Ectodermal cell (in vitro differentiated cells): Measurements from ENCODE around the gene RAB31.
"Not testable (repeated sequence)": the region's sequence is repeated elsewhere in the genome, so short reads cannot be mapped to it uniquely, and the experiment has no call there.

Experiments
- H3K27ac ChIP-seq: 2 replicates; pipeline ENCODE4 v1.7.0; 2013; ENCODE audit warnings: mild to moderate bottlenecking, low read depth, low read length; ENCODE audit not compliant: insufficient read depth, poor library complexity, severe bottlenecking
- H3K27me3 ChIP-seq: 2 replicates; pipeline ENCODE4 v1.7.0; 2013; ENCODE audit warnings: mild to moderate bottlenecking, low read length; ENCODE audit not compliant: insufficient read depth, control insufficient read depth, poor library complexity, severe bottlenecking
- H3K36me3 ChIP-seq: one replicate; pipeline ENCODE4 v1.7.0; 2013; ENCODE audit warnings: low read length; ENCODE audit not compliant: control insufficient read depth, insufficient read depth
- H3K4me1 ChIP-seq: one replicate; pipeline ENCODE4 v1.7.0; 2013; ENCODE audit warnings: low read length; ENCODE audit not compliant: control insufficient read depth, insufficient read depth
- H3K4me3 ChIP-seq: 2 replicates; pipeline ENCODE4 v1.7.0; 2013; ENCODE audit warnings: low read depth, low read length, control low read depth; ENCODE audit not compliant: insufficient read depth
- H3K9me3 ChIP-seq: 2 replicates; pipeline ENCODE4 v1.7.0; 2013; ENCODE audit warnings: mild to moderate bottlenecking, low read length, moderate library complexity; ENCODE audit not compliant: control insufficient read depth
- WGBS, 2 experiments: methylation state at CpG; one replicate each; pipeline ENCODE4 v1.1.7; 2013; ENCODE audit warnings: missing lambda C conversion rate in 2 of 2; 5-methylcytosine and 5-hydroxymethylcytosine counted together

RAB31 gene

DNA sequence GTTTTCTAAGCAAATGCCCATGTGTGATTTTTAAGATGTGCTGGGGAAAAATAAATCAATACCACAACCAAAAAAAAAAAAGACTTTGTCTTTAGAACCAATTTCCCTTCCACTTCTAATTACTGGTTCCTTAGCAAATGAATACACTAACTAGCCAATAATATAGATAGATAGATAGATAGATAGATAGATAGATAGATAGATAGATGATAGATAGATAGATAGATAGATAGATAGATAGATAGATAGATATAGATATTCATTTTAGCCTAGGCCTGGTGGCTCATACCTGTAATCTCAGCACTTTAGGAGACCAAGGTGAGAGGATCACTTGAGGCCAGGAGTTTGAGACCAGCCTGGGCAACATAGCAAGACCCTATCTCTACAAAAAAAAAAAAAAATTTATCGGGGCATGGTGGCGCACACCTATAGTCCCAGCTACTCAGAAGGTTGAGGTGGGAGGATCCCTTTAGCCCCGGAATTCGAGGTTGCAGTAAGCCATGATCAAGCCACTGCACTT, 149.4 kb downstream of the RAB31 start:
- not testable (repeated sequence) for H3K9me3 ChIP-seq, H3K4me3 ChIP-seq, H3K4me1 ChIP-seq, H3K36me3 ChIP-seq, H3K27me3 ChIP-seq, H3K27ac ChIP-seq
- WGBS, 2 experiments = 95 to 96% methylated on average over 4 of the region's 4 CpGs

DNA sequence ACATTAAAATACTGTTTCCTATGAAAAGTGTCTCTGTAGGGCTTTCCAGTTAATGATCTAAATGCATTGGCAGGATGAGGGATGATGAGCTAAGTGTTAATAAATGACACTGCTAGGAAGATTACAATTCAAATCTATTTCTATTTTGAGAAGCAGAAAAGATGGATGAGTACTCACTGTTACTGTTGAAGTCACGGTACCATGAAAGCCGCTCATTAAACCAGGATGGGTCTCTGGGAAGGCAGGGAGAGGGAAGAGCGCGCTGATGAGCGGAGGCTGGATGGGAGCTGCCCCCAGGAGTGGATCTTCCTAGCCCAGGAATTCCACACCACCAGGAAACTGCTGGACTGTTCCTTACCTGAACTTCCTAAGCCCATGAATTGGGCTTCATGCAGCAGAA, 150.5 kb downstream of the RAB31 start:
- Histone ChIP-seq H3K36me3 (no peaks in the 10 kb centered on the region), H3K27me3 (no peaks in the 10 kb centered on the region), H3K4me1 (no peaks in the 10 kb centered on the region), H3K27ac (no peak overlapping the region), H3K4me3 (no peak overlapping the region), H3K9me3 (no peaks in the 10 kb centered on the region)
- 92 to 99% methylated on average over 5 of the region's 5 CpGs for WGBS, 2 experiments

DNA sequence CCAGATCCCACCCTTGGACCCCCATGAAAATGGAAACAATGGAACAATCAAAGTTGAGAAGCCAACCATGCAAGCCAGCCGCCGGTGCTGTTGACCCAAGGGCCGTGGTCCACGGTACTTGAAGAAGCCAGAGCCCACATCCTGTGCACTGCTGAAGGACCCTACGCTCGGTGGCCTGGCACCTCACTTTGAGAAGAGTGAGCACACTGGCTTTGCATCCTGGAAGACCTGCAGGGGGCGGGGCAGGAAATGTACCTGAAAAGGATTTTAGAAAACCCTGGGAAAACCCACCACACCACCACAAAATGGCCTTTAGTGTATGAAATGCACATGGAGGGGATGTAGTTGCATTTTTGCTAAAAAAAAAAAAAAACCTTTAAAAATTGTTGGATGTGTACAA, 151.1 kb downstream of the RAB31 start:
- Histone ChIP-seq H3K9me3 (no peaks in the 10 kb centered on the region), H3K27ac (no peak overlapping the region), H3K27me3 (no peaks in the 10 kb centered on the region), H3K4me1 (no peaks in the 10 kb centered on the region), H3K4me3 (no peak overlapping the region), H3K36me3 (no peaks in the 10 kb centered on the region)
- WGBS, 2 experiments = 93% methylated on average over 7 of the region's 7 CpGs

DNA sequence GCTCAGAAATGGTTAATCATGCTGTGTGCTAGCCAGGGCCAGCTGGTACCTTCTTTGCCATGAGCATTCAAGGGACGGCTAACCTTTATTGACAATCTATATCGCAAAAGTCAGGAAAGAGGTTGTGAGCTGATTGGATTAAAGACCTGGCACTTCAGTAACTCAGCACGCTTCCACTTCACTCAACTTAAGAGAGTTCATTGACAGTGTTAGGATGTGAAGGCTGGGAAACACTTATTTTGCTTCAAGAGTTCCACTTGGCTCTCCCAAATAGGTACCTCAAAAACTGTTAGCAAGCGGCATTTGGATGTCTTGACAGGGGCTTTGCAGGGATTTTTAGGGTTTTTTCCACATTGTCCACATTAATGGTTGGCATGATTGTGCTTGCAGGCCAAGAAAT, 152.6 kb downstream of the RAB31 start:
- no peaks in the 10 kb centered on the region for H3K9me3 ChIP-seq
- no peak overlapping the region for H3K27ac ChIP-seq
- H3K36me3 ChIP-seq = no peaks in the 10 kb centered on the region
- H3K27me3 ChIP-seq = no peaks in the 10 kb centered on the region
- 71 to 78% methylated on average over 4 of the region's 4 CpGs for WGBS, 2 experiments
- H3K4me1 ChIP-seq = no peaks in the 10 kb centered on the region
- H3K4me3 ChIP-seq = no peak overlapping the region

DNA sequence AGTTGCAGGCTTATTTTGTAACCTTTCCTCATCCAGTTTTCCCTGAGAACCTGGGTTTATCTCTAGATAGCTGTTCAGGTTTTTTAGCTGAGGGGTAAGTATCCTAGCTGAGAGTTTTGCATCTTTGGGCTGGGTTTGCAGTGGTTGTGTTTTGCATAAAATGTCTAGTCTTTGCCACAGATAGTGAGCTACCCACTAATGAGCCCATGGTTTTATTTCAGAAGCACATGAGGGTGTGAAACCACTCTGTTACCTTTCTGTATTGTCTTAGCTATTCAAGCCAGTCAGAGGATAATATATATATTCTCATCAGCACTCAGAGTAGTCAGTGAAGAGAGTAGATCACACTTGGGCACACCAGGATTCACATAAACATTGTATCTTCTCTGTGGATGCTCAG, 153.1 kb downstream of the RAB31 start:
- H3K9me3 ChIP-seq = no peaks in the 10 kb centered on the region
- H3K4me3 ChIP-seq = no peak overlapping the region
- H3K27ac ChIP-seq = no peak overlapping the region
- no peaks in the 10 kb centered on the region for H3K4me1 ChIP-seq
- no peaks in the 10 kb centered on the region for H3K36me3 ChIP-seq
- H3K27me3 ChIP-seq = no peaks in the 10 kb centered on the region

DNA sequence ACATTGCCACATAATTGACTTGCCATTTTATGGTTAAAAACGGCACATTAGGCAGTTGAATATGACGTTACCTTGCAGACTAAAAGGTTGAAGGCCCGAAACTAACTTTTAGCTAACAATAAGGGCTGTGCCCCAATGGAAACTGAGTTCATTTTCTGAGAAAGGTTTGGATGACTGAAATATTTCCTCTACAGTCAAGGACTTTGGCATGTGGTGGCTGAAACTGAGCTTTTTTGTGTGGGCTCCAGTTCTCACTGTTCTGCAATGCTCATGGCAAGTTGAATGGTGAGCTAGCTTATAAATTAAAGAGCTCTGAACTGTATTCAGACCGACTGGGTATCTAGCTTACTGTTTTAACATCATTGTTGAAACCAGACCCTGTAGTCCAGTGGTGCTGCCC, 153.8 kb downstream of the RAB31 start:
- H3K27me3 ChIP-seq = no peaks in the 10 kb centered on the region
- 94 to 96% methylated on average over 4 of the region's 4 CpGs for WGBS, 2 experiments
- H3K4me3 ChIP-seq = no peak overlapping the region
- H3K9me3 ChIP-seq = no peaks in the 10 kb centered on the region
- H3K4me1 ChIP-seq = no peaks in the 10 kb centered on the region
- no peaks in the 10 kb centered on the region for H3K36me3 ChIP-seq
- H3K27ac ChIP-seq = no peak overlapping the region

DNA sequence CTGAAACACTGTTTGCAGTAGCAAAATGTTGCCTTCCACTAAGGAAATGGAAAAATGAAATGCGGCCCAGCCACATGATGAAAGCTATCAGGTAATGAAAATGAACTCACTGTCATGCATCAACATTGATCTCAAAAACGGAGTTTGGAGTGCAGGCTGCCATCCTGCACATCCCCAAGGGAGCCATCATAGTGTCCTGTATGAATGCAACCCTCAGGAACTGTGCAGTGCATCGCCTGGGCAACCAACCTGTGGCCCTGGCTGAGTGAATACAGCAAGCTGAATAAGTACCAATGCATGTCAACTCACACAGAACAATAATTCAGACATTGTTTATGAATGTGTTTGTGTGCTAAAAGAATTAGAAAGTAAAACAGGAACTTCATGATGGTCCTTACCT, 154.6 kb downstream of the RAB31 start:
- WGBS, 2 experiments = 72% methylated on average over 3 of the region's 3 CpGs
- no peaks in the 10 kb centered on the region for H3K36me3 ChIP-seq

DNA sequence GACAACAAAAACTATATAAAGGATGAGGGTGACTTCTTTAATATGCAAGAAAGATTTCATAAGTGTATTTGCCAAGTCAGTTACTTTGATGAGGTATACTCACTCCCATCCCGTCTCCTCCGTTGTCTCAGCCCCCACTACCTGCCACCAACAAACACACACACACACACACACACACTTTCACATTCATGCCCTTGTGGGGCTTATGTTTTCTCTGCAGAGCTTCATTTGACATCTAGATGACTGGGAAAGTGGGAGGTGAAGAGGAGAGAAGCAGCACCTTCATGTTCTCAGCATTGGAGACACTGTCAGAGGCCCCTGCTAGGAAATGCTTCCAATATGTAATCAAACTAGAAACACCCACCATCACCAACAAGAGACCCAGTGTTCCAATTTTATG, 155.2 kb downstream of the RAB31 start:
- Histone ChIP-seq H3K36me3 (no peaks in the 10 kb centered on the region), H3K27ac (no peak overlapping the region), H3K27me3 (no peaks in the 10 kb centered on the region), H3K4me3 (no peak overlapping the region), H3K4me1 (no peaks in the 10 kb centered on the region), H3K9me3 (no peaks in the 10 kb centered on the region)
- 61 to 63% methylated on average over 2 of the region's 2 CpGs for WGBS, 2 experiments

More for the DNA sequence above, 154.6 kb downstream of the RAB31 start:
- H3K4me3 ChIP-seq = no peak overlapping the region
- no peak overlapping the region for H3K27ac ChIP-seq
- no peaks in the 10 kb centered on the region for H3K4me1 ChIP-seq
- H3K9me3 ChIP-seq = no peaks in the 10 kb centered on the region
- no peaks in the 10 kb centered on the region for H3K27me3 ChIP-seq

DNA sequence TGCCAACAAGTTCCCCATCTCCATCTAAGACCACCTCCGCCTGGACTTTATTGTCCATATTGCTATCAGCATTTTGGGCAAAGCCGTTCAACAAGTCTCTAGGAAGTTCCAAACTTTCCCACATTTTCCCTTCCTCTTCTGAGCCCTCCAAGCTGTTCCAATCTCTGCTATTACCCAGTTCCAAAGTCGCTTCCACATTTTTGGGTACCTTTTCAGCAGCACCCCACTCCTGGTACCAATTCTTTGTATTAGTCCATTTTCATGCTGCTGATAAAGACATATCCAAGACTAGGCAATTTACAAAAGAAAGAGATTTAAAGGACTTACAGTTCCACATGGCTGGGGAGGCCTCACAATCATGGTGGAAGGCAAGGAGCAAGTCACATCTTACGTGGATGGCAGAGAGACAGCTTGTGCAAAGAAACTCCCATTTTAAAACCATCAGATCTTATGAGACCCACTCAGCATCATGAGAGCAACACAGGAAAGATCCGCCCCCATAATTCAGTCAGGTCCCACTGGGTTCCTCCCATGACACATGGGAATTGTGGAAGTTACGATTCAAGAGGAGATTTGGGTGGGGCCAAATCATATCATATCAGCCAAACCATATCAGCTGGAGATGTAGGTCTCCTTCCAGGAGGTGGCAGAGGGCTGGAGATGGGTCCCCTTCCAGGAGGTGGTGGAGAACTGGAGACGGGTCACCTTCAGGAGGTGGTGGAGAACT, 157.8 kb downstream of the RAB31 start:
- 92 to 94% methylated on average over 7 of the region's 7 CpGs for WGBS, 2 experiments
- Histone ChIP-seq H3K36me3 (no peaks in the 10 kb centered on the region), H3K4me1 (peaks cover 11% of the 10 kb centered on the region), H3K4me3 (no peak overlapping the region), H3K27ac (no peak overlapping the region), H3K9me3 (no peaks in the 10 kb centered on the region), H3K27me3 (no peaks in the 10 kb centered on the region)

DNA sequence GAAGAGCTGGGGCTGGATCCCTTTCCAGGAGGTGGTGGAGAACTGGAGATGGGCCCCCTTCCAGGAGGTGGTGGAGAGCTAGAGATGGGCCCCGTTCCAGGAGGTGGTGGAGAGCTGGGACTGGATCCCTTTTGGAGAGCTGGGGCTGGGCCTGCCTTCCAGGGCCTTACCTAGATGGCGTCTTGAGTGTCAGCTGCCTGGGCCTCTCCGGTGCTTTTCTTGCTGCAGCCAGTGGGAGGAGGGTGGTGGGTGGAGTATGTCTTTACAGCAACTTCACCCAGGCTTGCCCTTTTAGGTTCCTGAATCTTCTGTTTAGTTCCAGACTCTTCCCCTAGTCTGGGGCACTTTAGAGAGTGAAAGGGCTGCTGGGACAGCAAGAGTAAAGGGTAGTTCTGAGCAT, 158.5 kb downstream of the RAB31 start:
- Histone ChIP-seq H3K27ac (no peak overlapping the region), H3K4me1 (peaks cover 11% of the 10 kb centered on the region), H3K36me3 (no peaks in the 10 kb centered on the region), H3K4me3 (no peak overlapping the region), H3K9me3 (no peaks in the 10 kb centered on the region), H3K27me3 (no peaks in the 10 kb centered on the region)
- 96 to 98% methylated on average over 3 of the region's 3 CpGs for WGBS, 2 experiments
